ENCODE measurements around the gene KL.

DNA sequence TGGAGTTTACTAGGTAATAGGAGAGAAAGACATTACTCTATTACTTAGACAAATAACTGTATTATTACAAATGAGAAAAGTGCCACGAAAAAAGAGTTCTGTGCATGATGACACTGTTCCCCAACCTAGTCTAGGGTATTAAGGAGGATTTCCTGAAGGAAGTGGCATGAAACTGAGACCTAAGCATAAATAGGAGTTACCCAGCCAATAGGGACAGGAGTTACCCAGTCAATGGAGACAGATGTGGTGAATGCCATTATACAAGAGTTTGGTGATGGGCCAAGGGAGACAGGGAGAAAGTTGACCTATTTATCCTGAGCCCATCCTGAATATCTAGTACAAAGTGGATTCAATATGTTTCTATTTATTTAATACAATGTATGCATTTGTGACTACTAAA is 65.4 kb downstream of the KL start:
- TF ChIP-seq, protein P1, sequence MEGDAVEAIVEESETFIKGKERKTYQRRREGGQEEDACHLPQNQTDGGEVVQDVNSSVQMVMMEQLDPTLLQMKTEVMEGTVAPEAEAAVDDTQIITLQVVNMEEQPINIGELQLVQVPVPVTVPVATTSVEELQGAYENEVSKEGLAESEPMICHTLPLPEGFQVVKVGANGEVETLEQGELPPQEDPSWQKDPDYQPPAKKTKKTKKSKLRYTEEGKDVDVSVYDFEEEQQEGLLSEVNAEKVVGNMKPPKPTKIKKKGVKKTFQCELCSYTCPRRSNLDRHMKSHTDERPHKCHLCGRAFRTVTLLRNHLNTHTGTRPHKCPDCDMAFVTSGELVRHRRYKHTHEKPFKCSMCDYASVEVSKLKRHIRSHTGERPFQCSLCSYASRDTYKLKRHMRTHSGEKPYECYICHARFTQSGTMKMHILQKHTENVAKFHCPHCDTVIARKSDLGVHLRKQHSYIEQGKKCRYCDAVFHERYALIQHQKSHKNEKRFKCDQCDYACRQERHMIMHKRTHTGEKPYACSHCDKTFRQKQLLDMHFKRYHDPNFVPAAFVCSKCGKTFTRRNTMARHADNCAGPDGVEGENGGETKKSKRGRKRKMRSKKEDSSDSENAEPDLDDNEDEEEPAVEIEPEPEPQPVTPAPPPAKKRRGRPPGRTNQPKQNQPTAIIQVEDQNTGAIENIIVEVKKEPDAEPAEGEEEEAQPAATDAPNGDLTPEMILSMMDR (IDR thresholded peaks at IDR 0.05) = no peak
- TF ChIP-seq ZNF512 (CRISPR knock-in tag; IDR thresholded peaks at IDR 0.05; ENCODE audit: borderline replicate concordance) = no peak
- TF ChIP-seq ATF3 (CRISPR knock-in tag; conservative IDR thresholded peaks at IDR 0.05) = no peak
- TF ChIP-seq, protein P2, sequence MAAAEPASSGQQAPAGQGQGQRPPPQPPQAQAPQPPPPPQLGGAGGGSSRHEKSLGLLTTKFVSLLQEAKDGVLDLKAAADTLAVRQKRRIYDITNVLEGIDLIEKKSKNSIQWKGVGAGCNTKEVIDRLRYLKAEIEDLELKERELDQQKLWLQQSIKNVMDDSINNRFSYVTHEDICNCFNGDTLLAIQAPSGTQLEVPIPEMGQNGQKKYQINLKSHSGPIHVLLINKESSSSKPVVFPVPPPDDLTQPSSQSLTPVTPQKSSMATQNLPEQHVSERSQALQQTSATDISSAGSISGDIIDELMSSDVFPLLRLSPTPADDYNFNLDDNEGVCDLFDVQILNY (CRISPR knock-in tag; IDR thresholded peaks at IDR 0.05) = no peak
- TF ChIP-seq, protein P3, sequence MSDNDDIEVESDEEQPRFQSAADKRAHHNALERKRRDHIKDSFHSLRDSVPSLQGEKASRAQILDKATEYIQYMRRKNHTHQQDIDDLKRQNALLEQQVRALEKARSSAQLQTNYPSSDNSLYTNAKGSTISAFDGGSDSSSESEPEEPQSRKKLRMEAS (CRISPR knock-in tag; IDR thresholded peaks at IDR 0.05) = no peak
- TF ChIP-seq SP1 (CRISPR knock-in tag; conservative IDR thresholded peaks at IDR 0.05) = no peak
- no peak for TF ChIP-seq IRF2 (CRISPR knock-in tag; IDR thresholded peaks at IDR 0.05; ENCODE audit: borderline replicate concordance, low read depth)
- no peak for TF ChIP-seq CBFB (CRISPR knock-in tag; IDR thresholded peaks at IDR 0.05; ENCODE audit: low read depth)
- TF ChIP-seq JUN (CRISPR knock-in tag; IDR thresholded peaks at IDR 0.05) = no peak
- no peak for TF ChIP-seq ZNF138 (CRISPR knock-in tag; conservative IDR thresholded peaks at IDR 0.05)
- TF ChIP-seq, protein P4, sequence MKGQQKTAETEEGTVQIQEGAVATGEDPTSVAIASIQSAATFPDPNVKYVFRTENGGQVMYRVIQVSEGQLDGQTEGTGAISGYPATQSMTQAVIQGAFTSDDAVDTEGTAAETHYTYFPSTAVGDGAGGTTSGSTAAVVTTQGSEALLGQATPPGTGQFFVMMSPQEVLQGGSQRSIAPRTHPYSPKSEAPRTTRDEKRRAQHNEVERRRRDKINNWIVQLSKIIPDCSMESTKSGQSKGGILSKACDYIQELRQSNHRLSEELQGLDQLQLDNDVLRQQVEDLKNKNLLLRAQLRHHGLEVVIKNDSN (CRISPR knock-in tag; IDR thresholded peaks at IDR 0.05) = no peak
